GM12878 (cell line): ENCODE data around the gene HSPA2. TPM values are rescaled to one million over a fixed set of nuclear protein-coding genes. Genes with fewer than 3 reads are reported as not detected.
"Not testable (repeated sequence)": the region's sequence is repeated elsewhere in the genome, so short reads cannot be mapped to it uniquely, and the experiment has no call there.

Experiments used
- ATAC-seq: fragments of 200-7000 bp; cut with Tn5 transposase; 3 replicates; pipeline ENCODE4 v1.9.1; 2020; ENCODE audit warnings: mild to moderate bottlenecking, moderate library complexity
- BruUV-seq: library from RNA; stranded (reverse); fragments of 400-500 nt; replicated peaks from 2 replicates; lab custom pipeline; 2021; lab: Mats Ljungman, UMichigan
- CTCF ChIA-PET: fragments of 300-600 bp; sonication (Branson Sonifier 250); formaldehyde crosslinking; extraction: SDS; loops from one replicate; lab custom pipeline; 2021; ENCODE audit warnings: inconsistent platforms; lab: Yijun Ruan, JAX
- POLR2A ChIA-PET: fragments of 350-600 bp; formaldehyde crosslinking; extraction: SDS; loops from one replicate; lab custom pipeline; 2021; ENCODE audit warnings: inconsistent platforms; lab: Charles Lee
- RAD21 ChIA-PET: fragments of 300-600 bp; sonication (Branson Sonifier 250); formaldehyde crosslinking; loops from one replicate; lab custom pipeline; 2023; ENCODE audit warnings: antibody characterized with exemption; ENCODE audit not compliant: unreplicated experiment; lab: Charles Lee
- SMC1A ChIA-PET: fragments of 300-600 bp; sonication (Branson Sonifier 250); formaldehyde crosslinking; loops from one replicate; lab custom pipeline; 2023; ENCODE audit not compliant: unreplicated experiment, uncharacterized antibody; lab: Charles Lee
- DNase-seq: peaks from one replicate; pipeline ENCODE4 v3.0.0-alpha.2; 2011; ENCODE audit warnings: low read depth, low spot score
- FAIRE-seq: peaks from 3 replicates; lab custom pipeline; 2011; peaks lifted over from hg19 to GRCh38; lab: Jason Lieb, UNC
- H2AFZ ChIP-seq: 2 replicates; pipeline ENCODE4 v1.6.0; 2011; ENCODE audit warnings: low read depth, low read length, control low read depth; ENCODE audit not compliant: control insufficient read depth
- H3K27ac ChIP-seq: 2 replicates; pipeline ENCODE4 v1.5.1; 2011; ENCODE audit warnings: control low read depth; ENCODE audit not compliant: control insufficient read depth, insufficient read depth
- H3K27me3 ChIP-seq, 2 experiments: replicated peaks in 1 of 2; 2 replicates each; pipeline versions ENCODE4 v1.6.0 to v1.6.1; 2011; ENCODE audit warnings: low read length in 1 of 2; ENCODE audit not compliant: control insufficient read depth in 2 of 2, insufficient read depth in 2 of 2
- H3K36me3 ChIP-seq, 2 experiments: 2 replicates each; pipeline ENCODE4 v1.5.1; 2011; ENCODE audit warnings: low read length in 1 of 2; ENCODE audit not compliant: control insufficient read depth in 2 of 2, insufficient read depth in 2 of 2
- H3K4me1 ChIP-seq: 2 replicates; pipeline ENCODE4 v1.6.1; 2011; ENCODE audit warnings: mild to moderate bottlenecking, low read length, moderate library complexity, mixed read lengths; ENCODE audit not compliant: control insufficient read depth, insufficient read depth
- H3K4me2 ChIP-seq: 2 replicates; pipeline ENCODE4 v1.6.0; 2011; ENCODE audit warnings: control low read depth; ENCODE audit not compliant: control insufficient read depth, insufficient read depth
- H3K4me3 ChIP-seq: fragments of 200-600 bp; sonication (generic); 2 replicates; pipeline ENCODE4 v1.5.1; 2016
- H3K79me2 ChIP-seq: 2 replicates; pipeline ENCODE4 v1.6.0; 2011; ENCODE audit warnings: low read length; ENCODE audit not compliant: control insufficient read depth, insufficient read depth
- H3K9ac ChIP-seq: 2 replicates; pipeline ENCODE4 v1.8.0; 2011; ENCODE audit warnings: low read length, control low read depth, mixed read lengths; ENCODE audit not compliant: control insufficient read depth, insufficient read depth
- H3K9me3 ChIP-seq: replicated peaks from 3 replicates; pipeline ENCODE4 v1.5.1; 2011; ENCODE audit warnings: mild to moderate bottlenecking, low read length; ENCODE audit not compliant: control insufficient read depth, insufficient read depth
- H4K20me1 ChIP-seq: 2 replicates; pipeline ENCODE4 v1.6.0; 2011; ENCODE audit not compliant: control insufficient read depth, insufficient read depth
- E2F8 ChIP-seq: fragments of 450-650 bp; IDR thresholded peaks from 2 replicates; pipeline ENCODE4 v1.6.1; 2018; ENCODE audit warnings: mild to moderate bottlenecking, low read depth, moderate library complexity; ENCODE audit not compliant: partially characterized antibody
- ESRRA ChIP-seq: IDR thresholded peaks from 2 replicates; pipeline ENCODE4 v1.6.1; 2012; ENCODE audit warnings: mild to moderate bottlenecking, low read length, improper control_type of control experiment
- FOS ChIP-seq: IDR thresholded peaks from 3 replicates; pipeline ENCODE4 v1.6.1; 2011; ENCODE audit warnings: borderline replicate concordance; ENCODE audit not compliant: insufficient read length; ENCODE audit errors: extremely low read depth
- SREBF1 ChIP-seq: IDR thresholded peaks from 2 replicates; pipeline ENCODE4 v1.6.1; 2012; ENCODE audit warnings: mild to moderate bottlenecking, low read length
- WGBS: methylation state at CpG from one replicate; pipeline ENCODE4 v1.1.6; 2016; ENCODE audit warnings: low lambda C conversion rate; ENCODE audit not compliant: insufficient replicate concordance, insufficient coverage; ENCODE audit errors: missing lambda C conversion rate; 5-methylcytosine and 5-hydroxymethylcytosine counted together
- in situ Hi-C: fragments of 300-500 bp; cut with MboI; formaldehyde crosslinking; loops from 9 replicates; pipeline ENCODE4 v1.14.3; 2018; ENCODE audit warnings: mixed read lengths
- intact Hi-C: fragments of 100-400 bp; cut with micrococcal nuclease; formaldehyde crosslinking; loops from one replicate; pipeline ENCODE4 v1.14.2; 2022; ENCODE audit not compliant: unreplicated experiment
- polyA plus RNA-seq, 11 experiments: library from polyadenylated mRNA; depleted of rRNA in 4 of 11; unstranded in 6 of 11; stranded (reverse) in 5 of 11; fragments of >200 nt; fragmentation: Nextera tagmentation in 4 of 11; fragmentation: Illumina TruSeq in 1 of 11; extraction: Ambion mirVana in 4 of 11; extraction: Trizol in 1 of 11; gene quantifications; 1 replicate in 1 of 11; 2 replicates in 10 of 11; pipeline versions ENCODE4 v1.2.1 to v1.2.3, GENCODE V29; 2011 to 2016; ENCODE audit warnings: inconsistent platforms in 2 of 11, missing spikeins in 2 of 11, low read depth in 1 of 11
- total RNA-seq, 4 experiments: library from RNA; depleted of rRNA in 3 of 4; stranded (reverse); fragments of >200 nt in 3 of 4; fragmentation: Illumina TruSeq in 1 of 4; extraction: Trizol in 1 of 4; gene quantifications; 2 replicates each; pipeline versions ENCODE4 v1.2.1 to v1.2.3, GENCODE V29; 2013 to 2021

Gene HSPA2
- total and polyA plus RNA-seq, 10 of the 15 experiments (the other 5 are each of a cell fraction or from before 2014, with no cell fraction given), result 0.02 to 1.2 (median 0.65) TPM

- TF ChIP-seq ESRRA (no peak), FOS (no peak), SREBF1 (no peak), E2F8 (no peak)
These were observed 16.0 kb downstream of the HSPA2 start (continued) for GRCh38 chr14:64556526-64556925.

- in situ Hi-C loops, H3K4me2 ChIP-seq, H3K79me2 ChIP-seq, BruUV-seq, POLR2A ChIA-PET, intact Hi-C loops, H3K4me1 ChIP-seq, H3K9ac ChIP-seq, H3K4me3 ChIP-seq, RAD21 ChIA-PET, FAIRE-seq, SMC1A ChIA-PET, H2AFZ ChIP-seq, ATAC-seq, DNase-seq, H3K27me3 ChIP-seq, H3K36me3 ChIP-seq, H4K20me1 ChIP-seq, CTCF ChIA-PET, H3K27ac ChIP-seq, H3K9me3 ChIP-seq: not testable (repeated sequence)
- WGBS, result 38% methylated on average over 2 of the region's 2 CpGs
These were observed 17.7 kb downstream of the HSPA2 start for GRCh38 chr14:64558216-64558615.
